HG02852 (cell line): ENCODE data around the gene DHX9.

Experiments
- ATAC-seq: cut with Tn5 transposase; IDR thresholded peaks from one replicate; pipeline ENCODE4 v1.9.1; 2021; ENCODE audit warnings: mild to moderate bottlenecking, moderate library complexity; ENCODE audit not compliant: unreplicated experiment

DHX9 gene

DNA sequence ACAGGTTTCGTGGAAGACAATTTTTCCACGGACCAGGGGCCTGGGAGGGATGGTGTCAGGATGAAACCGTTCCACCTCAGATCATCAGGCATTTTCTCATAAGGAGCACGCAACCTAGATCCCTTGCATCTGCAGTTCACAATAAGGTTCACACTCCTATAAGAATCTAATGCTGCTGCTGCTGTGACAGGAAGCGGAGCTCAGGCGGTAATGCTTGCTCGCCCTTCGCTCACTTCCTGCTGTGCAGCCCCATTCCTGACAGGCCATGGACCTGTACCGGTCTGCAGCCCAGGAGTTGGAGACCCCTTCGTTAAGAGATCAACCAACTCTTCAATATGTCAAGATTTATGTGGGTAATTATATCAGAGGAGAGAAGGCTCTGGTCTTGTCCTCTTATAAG, 3.3 kb upstream of the DHX9 start:
- ATAC-seq = no peak

DNA sequence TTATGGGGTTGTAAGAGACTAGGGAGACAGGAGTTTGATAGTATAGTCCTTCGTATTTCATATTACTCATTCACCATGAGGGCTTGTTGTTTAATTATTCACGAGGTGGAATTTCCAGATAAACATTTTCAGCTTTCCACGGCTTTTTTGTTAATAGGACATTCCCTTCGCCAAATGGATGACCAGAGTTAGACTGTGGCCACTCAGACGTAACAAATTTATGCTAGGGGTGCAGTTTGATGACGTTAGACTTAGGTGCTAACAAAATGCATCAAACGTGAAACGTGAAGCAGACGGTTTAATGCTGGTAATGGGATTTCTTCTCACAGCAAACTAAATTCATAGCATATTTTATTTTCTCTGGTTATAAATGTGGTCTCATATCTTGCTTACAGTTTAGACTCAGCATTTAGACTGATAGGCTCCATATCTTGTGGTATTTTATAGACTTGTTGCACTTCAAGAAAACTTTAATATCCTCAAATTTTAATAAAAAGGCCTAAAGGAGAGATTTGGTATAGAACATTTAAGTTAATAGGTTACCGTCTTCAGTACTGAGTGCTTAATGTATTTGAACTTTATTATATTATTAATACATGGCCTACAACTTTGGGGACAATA, 2.3 kb downstream of the DHX9 start:
- no peak for ATAC-seq

DNA sequence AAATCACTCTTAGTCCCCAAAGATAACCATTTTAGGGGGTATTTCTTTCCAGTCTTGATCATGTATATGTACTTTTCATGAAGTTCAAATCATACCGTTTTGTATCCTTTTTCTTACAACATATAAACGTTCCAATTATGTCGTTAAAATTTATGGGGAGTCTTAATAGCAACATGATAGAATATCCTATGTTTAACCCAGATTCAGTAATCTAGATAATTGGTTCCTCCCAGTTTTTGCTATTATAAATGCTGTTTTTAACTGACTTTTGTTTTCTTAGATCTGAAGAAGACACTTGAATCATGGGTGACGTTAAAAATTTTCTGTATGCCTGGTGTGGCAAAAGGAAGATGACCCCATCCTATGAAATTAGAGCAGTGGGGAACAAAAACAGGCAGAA, 3.1 kb downstream of the DHX9 start:
- no peak for ATAC-seq

DNA sequence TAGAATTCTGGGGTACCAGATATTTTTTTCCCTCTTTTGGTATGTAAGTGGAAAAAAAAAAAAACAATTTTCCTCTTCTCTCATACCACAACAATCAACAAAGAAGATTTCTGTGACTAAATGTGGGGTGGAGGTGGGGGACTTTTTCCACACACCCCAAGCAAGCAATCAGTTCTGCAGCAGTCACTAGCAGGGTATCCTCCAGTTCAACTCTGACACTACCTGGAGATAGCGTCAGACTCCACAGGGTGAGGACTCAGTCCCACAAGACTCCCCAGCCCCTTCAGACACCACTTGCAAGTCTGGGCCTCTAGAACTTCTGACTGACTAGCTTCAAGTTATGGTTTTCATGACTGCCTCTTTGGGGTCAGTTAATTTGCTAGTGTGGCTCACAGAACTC, 6.2 kb downstream of the DHX9 start:
- no peak for ATAC-seq

DNA sequence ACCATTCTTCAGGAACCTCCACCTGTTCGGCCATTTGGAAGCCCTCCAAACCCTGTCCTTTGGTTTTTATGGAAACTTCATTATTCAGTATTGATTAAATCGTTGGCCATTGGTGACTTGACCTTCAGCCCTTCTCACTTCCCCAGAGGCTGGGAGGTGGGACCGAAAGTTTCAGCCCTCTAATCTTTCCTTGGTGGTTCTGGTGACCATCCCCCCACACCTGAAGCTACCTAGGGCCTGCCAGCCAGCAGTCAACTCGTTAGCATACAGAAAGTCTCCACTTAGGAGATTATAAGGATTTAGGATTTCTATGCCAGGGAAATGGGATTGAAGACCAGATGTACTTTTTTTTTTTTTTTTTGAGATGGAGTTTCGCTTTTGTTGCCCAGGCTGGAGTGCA, 6.7 kb downstream of the DHX9 start:
- no peak for ATAC-seq

DNA sequence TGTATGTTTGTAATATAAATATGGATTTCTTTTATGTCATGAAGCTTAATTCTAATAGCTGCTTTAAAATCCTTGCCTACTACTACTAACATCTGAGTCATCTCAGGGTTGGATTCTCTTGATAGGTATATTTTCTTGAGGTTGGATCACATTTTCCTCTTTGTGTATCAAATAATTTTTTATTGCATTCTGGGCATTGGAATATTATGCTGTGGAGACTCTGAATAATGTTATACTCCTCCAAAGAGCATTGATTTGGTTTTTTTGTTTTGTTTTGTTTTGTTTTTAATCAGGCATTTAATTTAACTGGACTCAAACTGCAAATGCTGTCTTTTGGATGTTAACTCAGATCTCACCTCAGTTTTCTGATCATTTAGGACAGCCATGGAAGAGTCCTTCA, 8.0 kb downstream of the DHX9 start:
- no peak for ATAC-seq

DNA sequence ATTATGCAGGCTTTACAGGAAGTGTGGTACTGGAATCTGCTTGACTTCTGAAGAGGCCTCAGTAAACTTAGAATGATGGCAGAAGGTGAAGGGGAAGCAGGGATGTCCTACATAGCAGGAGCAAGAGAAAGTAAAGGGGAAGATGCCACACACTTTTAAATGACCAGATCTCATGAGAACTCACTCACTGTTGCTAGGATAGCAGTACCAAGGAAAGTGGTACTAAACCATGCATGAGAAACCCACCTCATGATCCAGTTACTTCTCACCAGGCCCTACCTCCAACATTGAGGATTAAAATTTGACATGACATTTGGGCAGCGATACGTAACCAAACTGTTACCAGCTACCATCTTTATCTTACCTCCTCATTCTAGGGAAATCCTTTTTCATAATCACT, 9.6 kb downstream of the DHX9 start:
- ATAC-seq = no peak

DNA sequence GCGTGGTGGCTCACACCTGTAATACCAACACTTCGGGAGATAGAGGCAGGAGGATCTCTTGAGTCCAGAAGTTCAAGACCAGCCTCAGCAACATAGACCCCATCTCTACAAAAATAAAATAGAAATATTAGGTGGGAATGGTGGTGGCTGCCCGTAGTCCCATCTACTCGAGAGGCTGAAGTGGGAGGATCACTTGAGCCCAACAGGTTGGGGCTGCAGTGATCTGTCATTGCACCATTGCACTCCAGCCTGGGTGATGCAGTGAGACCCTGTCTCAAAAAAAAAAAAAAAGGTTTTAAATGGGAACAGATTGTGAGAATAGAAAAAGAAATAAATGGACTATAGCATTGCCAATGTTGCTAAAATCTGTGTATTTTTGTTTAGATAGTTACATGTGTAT, 11.2 kb downstream of the DHX9 start:
- ATAC-seq = no peak

DNA sequence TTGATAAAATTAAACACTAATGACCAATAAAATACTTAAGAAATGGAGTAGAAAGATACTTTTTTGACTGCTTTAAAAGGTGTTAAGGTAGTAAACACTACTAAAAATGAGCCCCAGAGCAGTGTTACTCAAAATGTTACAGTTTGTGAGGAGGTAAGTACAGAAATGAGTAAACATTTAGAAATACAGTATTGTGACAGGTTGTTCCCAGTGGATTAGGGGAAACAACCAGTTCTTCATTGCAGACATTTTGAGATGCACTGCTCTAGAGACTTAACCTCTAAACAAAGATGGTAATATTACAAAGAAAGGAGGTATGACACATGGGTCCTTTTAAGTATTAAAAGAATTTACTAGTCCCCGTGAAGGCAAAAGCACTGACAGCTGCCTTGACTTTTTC, 12.7 kb downstream of the DHX9 start:
- no peak for ATAC-seq

DNA sequence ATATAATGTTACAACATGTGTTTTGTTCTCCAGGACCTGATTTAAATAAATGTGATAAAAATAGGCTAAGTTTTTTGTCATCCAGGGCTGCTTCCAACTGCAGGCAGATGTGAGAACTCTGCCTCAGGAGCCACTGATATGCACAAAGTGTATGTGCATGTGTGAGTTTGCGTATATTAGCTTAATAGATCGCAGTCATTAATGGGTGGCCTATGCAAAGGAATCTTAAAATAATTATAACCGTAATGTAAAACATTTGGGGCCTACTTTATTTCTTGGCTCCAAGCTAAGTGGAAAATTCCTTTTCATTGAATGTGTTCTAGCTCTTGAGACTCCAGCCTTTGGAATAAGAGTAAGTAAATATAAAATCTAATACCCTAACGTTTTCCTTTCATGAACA, 16.8 kb downstream of the DHX9 start:
- ATAC-seq = no peak

DNA sequence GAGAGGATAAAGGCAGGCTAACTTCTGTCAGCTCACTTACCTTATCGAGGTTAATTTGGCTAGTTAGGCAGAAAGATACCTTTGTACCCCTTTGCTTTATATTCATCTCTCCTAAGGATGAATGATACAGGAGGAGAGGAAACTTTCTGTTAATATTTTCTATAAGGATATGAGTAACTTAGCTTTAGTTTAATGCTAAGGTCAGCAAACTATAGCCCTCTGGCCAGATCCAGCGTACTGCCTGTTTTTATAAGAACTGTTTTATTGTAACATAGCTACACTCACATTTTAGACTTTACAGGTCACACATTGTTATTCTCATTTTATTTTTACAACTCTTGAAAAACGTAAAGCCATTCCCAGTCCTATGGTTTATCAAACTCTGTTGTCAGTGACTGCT, 18.1 kb downstream of the DHX9 start:
- ATAC-seq = no peak

DNA sequence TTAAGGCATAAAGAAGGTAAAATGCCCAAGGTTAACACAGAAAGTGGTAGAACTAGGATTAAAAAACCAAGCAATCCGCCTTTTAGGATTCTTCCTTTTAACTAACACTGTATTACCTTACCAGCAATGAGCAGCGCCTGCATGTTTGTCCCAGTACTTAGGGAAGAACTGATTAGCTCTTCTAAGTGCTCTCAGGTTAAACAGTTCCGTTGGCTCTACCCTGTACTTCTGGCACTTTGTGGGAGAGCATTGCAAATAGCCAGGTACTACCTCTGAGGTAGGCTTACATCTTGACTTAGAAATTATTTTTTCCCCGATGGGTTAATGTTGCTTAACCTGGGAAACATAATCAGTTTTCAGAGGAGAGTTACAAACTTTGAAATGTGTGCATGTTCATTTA, 21.5 kb downstream of the DHX9 start:
- ATAC-seq = no peak

DNA sequence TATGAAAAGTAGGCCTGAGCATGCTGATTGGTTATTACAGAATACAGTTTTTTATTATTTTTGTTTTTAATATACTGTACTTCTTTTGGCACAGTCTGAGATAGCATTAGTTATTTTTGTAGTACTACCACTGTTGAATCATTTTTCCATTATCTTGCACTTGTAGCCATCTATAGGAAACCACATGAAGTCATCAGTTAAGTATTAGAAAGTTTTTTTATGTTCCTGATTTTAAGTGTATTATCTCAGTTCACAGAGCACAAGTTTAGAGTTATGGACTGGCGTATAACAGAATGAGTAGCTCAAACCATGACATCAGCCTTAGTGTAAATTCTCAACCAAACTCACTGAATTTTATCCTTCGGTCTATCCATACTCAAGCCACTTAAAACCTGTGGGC, 22.8 kb downstream of the DHX9 start:
- no peak for ATAC-seq

DNA sequence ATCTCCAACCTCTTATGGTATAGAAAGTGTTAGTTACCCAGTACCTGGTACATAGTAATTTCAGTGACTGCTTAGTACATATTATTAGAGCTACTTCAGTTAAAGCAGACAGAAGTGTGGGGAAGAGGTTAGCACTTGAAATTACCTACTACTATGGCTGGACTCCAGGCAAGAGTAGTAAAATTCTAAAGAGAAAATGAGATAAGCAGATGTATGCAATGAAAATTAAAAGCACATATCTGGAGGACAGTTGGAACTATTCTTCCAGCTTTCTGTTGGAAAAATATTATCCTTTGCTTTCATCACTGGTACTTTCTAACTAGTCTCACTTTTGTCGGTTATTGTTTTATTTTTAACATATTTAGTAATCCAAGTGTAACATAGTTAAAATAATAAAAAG, 23.7 kb downstream of the DHX9 start:
- ATAC-seq = no peak

DNA sequence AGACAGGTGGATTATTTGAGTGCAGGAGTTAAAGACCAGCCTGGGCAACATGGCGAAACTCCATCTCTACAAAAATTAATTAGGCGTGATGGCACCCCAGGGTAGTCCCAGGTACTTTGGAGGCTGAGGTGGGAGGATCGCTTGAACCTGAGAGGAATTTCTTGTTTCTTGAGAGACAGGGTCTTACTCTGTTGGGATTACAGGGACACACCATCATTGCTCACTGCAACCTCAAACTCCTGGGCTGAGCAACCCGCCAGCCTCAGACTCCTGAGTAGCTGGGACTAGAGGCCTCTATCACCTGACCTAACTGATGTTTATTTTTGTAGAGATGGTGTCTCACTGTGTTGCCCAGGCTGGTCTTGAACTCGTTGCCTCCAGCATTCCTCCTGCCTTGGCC, 24.8 kb downstream of the DHX9 start:
- ATAC-seq = no peak

DNA sequence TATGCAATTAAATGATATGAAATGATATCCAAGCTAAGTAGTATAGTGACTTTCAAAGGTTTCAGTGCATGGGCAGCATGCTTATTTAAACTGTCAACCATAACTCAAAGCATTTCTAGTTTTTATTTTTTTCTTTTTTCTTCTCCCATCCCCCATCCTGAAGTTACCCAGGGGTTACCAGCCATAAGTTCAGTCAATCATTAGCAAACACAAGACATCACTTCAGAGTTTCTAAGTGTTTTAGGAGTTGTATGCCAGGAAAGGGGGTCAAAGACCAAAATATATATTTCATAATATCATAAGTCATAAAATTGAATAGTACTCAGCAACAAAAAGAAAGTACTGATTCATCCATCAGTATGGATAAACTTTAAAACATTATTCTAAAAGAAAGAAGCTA, 28.7 kb downstream of the DHX9 start:
- no peak for ATAC-seq

DNA sequence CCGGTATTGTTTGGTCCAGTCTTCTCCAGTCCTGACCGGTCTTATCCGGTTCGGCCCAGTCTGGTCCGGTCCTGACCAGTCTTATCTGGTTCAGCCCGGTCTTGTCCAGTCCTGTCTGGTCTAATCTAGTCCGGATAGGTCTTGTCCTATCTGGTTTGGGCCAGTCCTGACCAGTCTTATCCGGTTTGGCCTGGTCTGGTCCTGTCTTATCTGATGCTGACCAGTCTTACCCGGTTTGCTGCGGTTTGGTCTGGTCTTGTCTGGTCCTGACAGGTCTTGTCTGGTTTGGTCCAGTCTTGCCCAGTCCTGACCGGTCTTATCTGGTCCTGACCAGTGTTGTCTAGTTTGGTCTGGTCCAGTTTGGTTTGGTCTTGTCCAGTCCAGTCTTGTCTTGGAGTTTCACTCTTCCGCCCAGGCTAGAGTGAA, 30.1 kb downstream of the DHX9 start:
- ATAC-seq = no peak

DNA sequence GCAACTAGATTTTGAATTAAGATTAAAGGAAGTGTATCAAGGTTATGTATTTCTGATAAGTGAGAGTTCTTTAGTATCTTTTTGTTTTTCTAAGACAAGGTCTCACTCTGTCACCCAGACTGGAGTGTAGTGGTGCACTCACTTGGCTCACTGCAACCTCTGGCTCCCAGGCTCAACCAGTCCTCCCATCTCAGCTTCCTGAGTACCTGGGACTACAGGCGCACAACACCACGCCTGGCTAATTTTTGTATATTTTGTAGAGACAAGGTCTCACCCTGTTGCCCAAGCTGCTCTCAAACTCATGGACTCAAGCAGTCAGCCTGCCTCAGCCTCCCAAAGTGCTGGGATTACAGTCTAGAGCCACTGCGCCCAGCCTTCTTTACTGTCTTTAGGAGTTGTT, 33.7 kb downstream of the DHX9 start:
- no peak for ATAC-seq

DNA sequence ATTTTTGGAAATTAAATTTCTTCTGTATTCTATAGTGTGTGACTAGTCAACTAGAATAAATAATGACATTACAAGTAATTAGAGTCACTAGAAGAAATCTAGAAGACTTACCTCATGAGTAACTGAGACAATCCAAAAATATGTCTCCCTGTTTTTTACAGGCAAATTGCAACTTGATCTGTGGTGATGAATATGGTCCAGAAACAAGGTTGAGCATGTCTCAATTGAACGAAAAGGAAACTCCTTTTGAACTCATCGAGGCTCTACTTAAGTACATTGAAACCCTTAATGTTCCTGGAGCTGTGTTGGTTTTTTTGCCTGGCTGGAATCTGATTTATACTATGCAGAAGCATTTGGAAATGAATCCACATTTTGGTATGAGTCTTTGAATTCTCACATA, 36.7 kb downstream of the DHX9 start:
- no peak for ATAC-seq

DNA sequence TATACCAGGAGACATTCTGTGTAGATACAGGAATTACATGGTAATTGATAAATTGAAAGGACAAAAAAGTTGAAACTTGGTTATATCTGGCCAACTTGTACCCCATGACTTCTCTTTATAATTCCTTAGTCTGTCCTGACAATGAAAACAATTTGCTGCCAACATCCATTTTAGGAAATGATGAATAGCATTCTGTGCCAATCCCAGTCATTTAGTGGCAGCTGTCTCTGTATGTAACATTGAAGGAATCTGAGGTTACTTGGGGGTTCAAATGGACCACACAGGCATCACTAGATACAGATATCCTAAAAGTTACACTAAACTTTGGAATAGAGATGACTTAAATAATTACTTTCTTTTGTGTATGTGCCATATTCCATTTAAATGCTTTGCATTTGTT, 38.2 kb downstream of the DHX9 start:
- no peak for ATAC-seq

DNA sequence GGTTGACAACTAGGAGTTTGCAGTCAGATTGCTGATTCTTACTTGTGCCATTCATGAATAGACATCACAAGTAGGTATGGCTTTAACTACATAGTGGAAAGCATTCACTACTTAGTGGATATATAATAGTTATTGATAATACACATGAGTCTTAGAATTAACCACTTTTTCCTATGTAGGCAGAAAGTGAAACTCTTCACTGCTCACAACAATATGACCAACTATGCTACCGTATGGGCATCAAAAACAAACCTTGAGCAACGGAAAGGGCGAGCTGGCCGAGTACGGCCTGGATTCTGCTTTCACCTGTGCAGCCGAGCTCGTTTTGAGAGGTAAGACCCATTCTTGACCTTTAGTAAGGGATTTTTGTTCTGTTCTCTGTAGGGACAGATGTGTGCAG, 38.7 kb downstream of the DHX9 start:
- ATAC-seq = no peak

DNA sequence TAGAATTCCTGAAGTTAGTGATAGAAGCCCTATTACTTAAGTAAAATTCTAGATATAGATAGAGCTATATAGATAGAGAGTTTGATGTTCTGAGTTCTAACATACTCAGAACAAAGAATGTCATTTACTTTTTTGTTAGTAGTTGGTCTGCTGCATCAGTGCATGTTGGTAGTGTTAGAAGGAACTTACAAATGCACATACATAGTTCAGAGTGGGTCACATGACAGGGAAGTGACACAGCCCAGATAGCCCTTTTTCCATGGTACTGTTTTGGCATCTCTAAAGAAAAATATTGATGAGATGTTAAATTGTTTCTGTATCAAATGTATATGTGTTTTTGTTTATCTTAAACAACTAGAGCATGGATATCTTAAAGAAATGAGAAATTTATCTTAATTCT, 45.7 kb downstream of the DHX9 start:
- ATAC-seq = no peak

DNA sequence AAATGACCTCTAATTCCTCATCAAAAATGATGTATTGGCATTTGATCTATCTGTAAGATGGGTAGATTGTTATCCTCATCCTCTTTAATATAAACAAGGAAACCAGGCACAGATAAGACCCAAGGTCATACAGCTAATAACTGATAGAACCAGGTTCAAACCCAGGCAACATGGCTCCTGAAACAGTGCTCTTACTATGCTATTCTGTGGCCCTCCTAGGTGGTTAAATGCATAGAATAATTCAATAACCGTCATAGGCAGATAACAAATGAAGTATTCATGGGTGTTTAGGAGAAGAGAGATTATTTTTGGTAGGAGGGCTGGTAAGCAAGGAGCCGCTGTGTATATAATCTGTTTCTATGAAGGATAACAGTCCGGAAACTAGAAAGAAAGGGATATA, 46.4 kb downstream of the DHX9 start:
- ATAC-seq = no peak

DNA sequence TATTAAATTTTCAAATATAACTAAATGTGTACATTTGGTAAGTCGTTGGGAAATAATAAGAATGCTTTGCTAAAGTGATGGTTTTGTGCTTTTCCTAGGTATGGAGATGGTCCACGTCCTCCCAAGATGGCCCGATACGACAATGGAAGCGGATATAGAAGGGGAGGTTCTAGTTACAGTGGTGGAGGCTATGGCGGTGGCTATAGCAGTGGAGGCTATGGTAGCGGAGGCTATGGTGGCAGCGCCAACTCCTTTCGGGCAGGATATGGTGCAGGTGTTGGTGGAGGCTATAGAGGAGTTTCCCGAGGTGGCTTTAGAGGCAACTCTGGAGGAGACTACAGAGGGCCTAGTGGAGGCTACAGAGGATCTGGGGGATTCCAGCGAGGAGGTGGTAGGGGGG, 47.8 kb downstream of the DHX9 start:
- ATAC-seq = no peak
